Measurements from ENCODE around the gene ZNRF4. TPM values are rescaled to one million over a fixed set of nuclear protein-coding genes. Genes with fewer than 3 reads are reported as not detected.
A peak's percentile ranks its signal among the peaks of the same experiment; 100 is the strongest.

The ZNRF4 gene
- total RNA-seq, 1 donor from 2014 or later = not detected

DNA sequence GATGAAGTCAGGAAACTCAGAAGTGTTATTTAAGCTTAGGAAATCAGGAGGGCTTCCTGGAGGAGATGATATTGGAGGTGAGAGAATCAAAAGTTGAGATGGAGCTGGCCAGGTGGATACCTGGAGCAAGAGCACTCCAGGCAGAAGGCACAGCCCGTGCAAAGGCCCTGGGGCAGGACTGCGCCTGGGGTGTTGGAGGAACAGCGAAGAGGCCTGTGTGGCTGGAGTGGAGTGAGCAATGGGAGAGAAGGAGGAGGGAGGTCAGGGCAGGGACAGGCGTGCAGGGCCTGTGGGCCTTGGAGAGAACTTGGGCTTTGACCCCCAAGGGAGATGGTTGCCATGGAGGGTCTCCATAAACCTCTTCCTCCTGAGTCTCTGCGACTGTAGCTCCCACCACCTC, 42.1 kb downstream of the ZNRF4 start:
- DNase-seq (ENCODE audit: low spot score in 2 of 2) (no peak), FAIRE-seq (no peak)

DNA sequence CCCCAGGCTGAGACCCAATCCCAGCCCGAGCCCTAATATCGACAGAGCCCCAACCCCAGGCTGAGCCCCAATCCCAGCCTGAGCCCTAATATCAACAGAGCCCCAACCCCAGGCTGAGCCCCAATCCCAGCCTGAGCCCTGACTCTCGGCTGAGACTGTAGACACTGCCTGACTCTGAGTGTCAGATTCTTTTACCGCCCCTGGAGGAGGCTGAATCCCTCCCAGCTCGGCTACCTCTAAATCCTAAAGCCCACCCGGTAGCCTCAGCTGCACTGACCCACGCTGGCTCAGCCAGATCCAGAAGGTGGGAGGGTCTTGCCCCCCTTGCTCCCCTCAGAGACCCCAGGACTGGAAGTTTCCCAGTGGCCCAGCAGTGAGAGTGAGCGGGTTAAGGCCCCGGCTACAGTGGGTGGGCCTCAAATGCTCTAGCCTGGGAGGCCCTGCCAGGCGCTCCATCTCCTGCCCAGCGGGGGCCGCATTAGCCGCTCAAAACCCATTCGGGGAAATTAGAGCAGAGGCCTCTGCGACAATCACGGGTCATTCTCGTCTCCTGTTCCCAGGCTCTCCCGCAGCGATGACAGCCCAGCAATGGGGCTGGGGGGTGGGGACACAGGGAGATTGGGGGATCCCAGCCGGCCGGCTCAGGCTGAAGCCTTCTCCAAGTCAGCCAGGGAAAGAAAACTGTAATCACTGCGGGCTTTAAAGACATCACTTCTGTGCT, 43.8 kb downstream of the ZNRF4 start:
- DNase-seq (ENCODE audit: low spot score in 2 of 2) = peak in 1 of 2 donors; percentile 56
- FAIRE-seq = no peak

DNA sequence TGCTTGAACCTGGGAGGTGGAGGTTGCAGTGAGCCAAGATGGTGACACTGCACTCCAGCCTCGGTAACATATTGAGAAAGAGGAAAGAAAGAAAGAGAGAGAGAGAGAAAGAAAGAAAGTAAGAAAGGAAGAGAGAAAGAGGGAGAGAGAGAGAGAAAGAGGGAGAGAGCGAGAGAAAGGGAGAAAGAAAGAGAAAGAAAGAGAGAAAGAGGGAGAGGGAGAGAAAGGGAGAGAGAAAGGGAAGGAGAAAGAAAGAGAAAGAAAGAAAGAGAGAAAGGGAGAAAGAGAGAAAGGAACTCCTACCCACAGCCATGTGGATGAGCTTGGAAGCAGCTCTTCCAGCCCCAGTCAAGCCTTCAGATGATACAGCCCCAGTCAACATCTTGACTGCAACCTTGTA, 46.7 kb downstream of the ZNRF4 start:
- FAIRE-seq (no peak), DNase-seq (ENCODE audit: low spot score in 2 of 2) (no peak)

- FAIRE-seq (no peak), DNase-seq (ENCODE audit: low spot score in 2 of 2) (no peak)
Measured at GRCh38 chr19:5503598-5503997, 48.4 kb downstream of the ZNRF4 start.

DNA sequence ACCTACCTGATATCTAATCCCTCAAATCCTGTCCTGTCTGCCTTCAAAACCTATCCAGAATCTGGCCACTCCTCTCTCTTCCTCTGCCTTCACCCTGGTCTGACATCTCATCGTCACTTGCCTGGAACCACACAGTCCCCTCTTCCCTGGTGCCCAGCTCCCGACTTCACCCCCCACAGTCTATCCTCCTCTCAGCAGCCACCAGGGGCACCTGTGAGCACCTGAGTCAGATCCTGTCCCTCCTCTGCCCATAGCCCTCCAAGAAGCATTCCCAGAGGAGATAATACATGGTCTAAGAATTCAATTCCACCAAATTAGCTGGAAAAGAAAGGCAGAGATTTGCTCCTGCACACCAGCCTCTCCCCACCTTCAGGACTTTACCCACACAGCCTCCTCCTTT, 48.9 kb downstream of the ZNRF4 start:
- FAIRE-seq = no peak
- DNase-seq (ENCODE audit: low spot score in 2 of 2) = no peak

Other genes with a start within 250 kb of the ZNRF4 start
- 181 TPM for gene PTPRS, start 114.6 kb upstream of the ZNRF4 start, total RNA-seq
- 0.41 TPM for gene TINCR, start 112.5 kb downstream of the ZNRF4 start, total RNA-seq
- gene SAFB2, start 167.4 kb downstream of the ZNRF4 start, total RNA-seq = 37.9 TPM
- 86.4 TPM for gene SAFB, start 167.7 kb downstream of the ZNRF4 start, total RNA-seq
- gene MICOS13, start 225.1 kb downstream of the ZNRF4 start, total RNA-seq = 15.1 TPM
- gene HSD11B1L, start 225.6 kb downstream of the ZNRF4 start, total RNA-seq = 27.3 TPM
- gene RPL36, start 234.9 kb downstream of the ZNRF4 start, total RNA-seq = 262 TPM

Data from frontal cortex (tissue), 4 donors.